Spinal cord (tissue), 10 donors: ENCODE measurements around the gene REELD1. TPM values are rescaled to one million over a fixed set of nuclear protein-coding genes. Genes with fewer than 3 reads are reported as not detected.

Experiments used
- DNase-seq, 6 donors: peaks; one replicate each; pipeline versions ENCODE4 v3.0.0 to v3.0.0-alpha.2; 2013 to 2015; ENCODE audit warnings: low spot score in 6 of 6, low read depth in 4 of 6
- H3K27ac ChIP-seq: one replicate; pipeline ENCODE4 v1.5.1; 2013; ENCODE audit warnings: low read depth, low read length, control low read depth
- H3K27me3 ChIP-seq: one replicate; pipeline ENCODE4 v1.6.1; 2013; ENCODE audit warnings: low read length; ENCODE audit not compliant: control insufficient read depth, insufficient read depth
- H3K36me3 ChIP-seq: one replicate; pipeline ENCODE4 v1.6.1; 2013; ENCODE audit warnings: low read length; ENCODE audit not compliant: control insufficient read depth, insufficient read depth
- H3K4me1 ChIP-seq: one replicate; pipeline ENCODE4 v1.6.1; 2013; ENCODE audit warnings: low read length; ENCODE audit not compliant: control insufficient read depth, insufficient read depth
- H3K4me3 ChIP-seq: one replicate; pipeline ENCODE4 v1.5.1; 2013; ENCODE audit warnings: low read depth, low read length, control low read depth
- H3K9me3 ChIP-seq: one replicate; pipeline ENCODE4 v1.6.1; 2013; ENCODE audit warnings: low read length; ENCODE audit not compliant: control insufficient read depth, insufficient read depth
- WGBS: methylation state at CpG from one replicate; pipeline ENCODE4 v1.1.5; 2013; ENCODE audit warnings: missing lambda C conversion rate; ENCODE audit not compliant: insufficient coverage; 5-methylcytosine and 5-hydroxymethylcytosine counted together
- polyA plus RNA-seq, 2 donors: library from polyadenylated mRNA; unstranded; fragments of 120-200 nt; gene quantifications; one replicate each; pipeline ENCODE4 v1.2.1, GENCODE V29; 2013; ENCODE audit not compliant: insufficient read length in 2 of 2
- total RNA-seq, 2 donors: library from RNA; depleted of rRNA in 1 of 2; stranded (reverse); fragments of 120-200 nt in 1 of 2; fragments of >200 nt in 1 of 2; gene quantifications; one replicate each; pipeline versions ENCODE4 v1.2.3 to v1.2.4, GENCODE V29; 2013 to 2014
- donor health status: healthy.

The REELD1 gene
- total and polyA plus RNA-seq, 4 donors = 0.11 to 0.30 (median 0.21) TPM

GRCh38 chr4:146274774-146275173, 60.4 kb downstream of the REELD1 start:
- H3K4me3 ChIP-seq = no peak overlapping the region
- no peaks in the 10 kb centered on the region for H3K9me3 ChIP-seq
- H3K36me3 ChIP-seq = no peaks in the 10 kb centered on the region
- no peaks in the 10 kb centered on the region for H3K27me3 ChIP-seq
- no CpG with 5 or more reads among the region's 1 CpG for WGBS
- no peak for DNase-seq
- H3K27ac ChIP-seq = no peak overlapping the region
- no peaks in the 10 kb centered on the region for H3K4me1 ChIP-seq

- Histone ChIP-seq H3K4me3 (no peak overlapping the region), H3K9me3 (no peaks in the 10 kb centered on the region), H3K36me3 (no peaks in the 10 kb centered on the region), H3K27ac (no peak overlapping the region), H3K27me3 (no peaks in the 10 kb centered on the region), H3K4me1 (no peaks in the 10 kb centered on the region)
- no peak for DNase-seq
Measured at GRCh38 chr4:146275370-146275769, 61.0 kb downstream of the REELD1 start.

- Histone ChIP-seq H3K27me3 (no peaks in the 10 kb centered on the region), H3K9me3 (no peaks in the 10 kb centered on the region), H3K4me1 (no peaks in the 10 kb centered on the region), H3K27ac (no peak overlapping the region), H3K36me3 (no peaks in the 10 kb centered on the region), H3K4me3 (no peak overlapping the region)
- WGBS = no CpG with 5 or more reads among the region's 1 CpG
- DNase-seq = no peak
Measured at GRCh38 chr4:146278986-146279385, 64.6 kb downstream of the REELD1 start.

Other genes with a start within 250 kb of the REELD1 start
- gene LSM6, start 38.8 kb upstream of the REELD1 start, total RNA-seq = 10 to 100 TPM; 29.3 to 43.5 TPM
- gene LSM6, start 38.8 kb upstream of the REELD1 start, polyA plus RNA-seq = 10 to 100 TPM; 44.7 to 46.2 TPM